Upper lobe of right lung (tissue), 1 donor: ENCODE measurements around the gene NOP53. TPM values are rescaled to one million over a fixed set of nuclear protein-coding genes. Genes with fewer than 3 reads are reported as not detected.
"Not testable (repeated sequence)": the region's sequence is repeated elsewhere in the genome, so short reads cannot be mapped to it uniquely, and the experiment has no call there.

Experiments used
- ATAC-seq: fragments of 200-7000 bp; cut with Tn5 transposase; one replicate; pipeline ENCODE4 v1.9.1; 2020; ENCODE audit warnings: mild to moderate bottlenecking, moderate library complexity
- DNase-seq: peaks from one replicate; pipeline ENCODE4 v3.0.0-alpha.2; 2020
- H3K27ac ChIP-seq: fragments of 200-600 bp; one replicate; pipeline ENCODE4 v1.8.0; 2022
- H3K27me3 ChIP-seq: fragments of 200-600 bp; one replicate; pipeline ENCODE4 v1.8.0; 2022; ENCODE audit warnings: mild to moderate bottlenecking
- H3K36me3 ChIP-seq: fragments of 200-600 bp; one replicate; pipeline ENCODE4 v1.8.0; 2022
- H3K4me1 ChIP-seq: fragments of 200-600 bp; one replicate; pipeline ENCODE4 v1.8.0; 2022
- H3K4me3 ChIP-seq: fragments of 200-600 bp; one replicate; pipeline ENCODE4 v1.8.0; 2022; ENCODE audit warnings: mild to moderate bottlenecking
- H3K9me3 ChIP-seq: fragments of 200-600 bp; one replicate; pipeline ENCODE4 v1.8.0; 2022
- intact Hi-C: fragments of 100-400 bp; cut with DNase I; formaldehyde crosslinking; loops from one replicate; pipeline ENCODE4 v1.11.0; 2022
- total RNA-seq: library from RNA; stranded (reverse); fragmentation: NEBNext Ultra II Directional; extraction: Animal tissue kit (Norgen Biotek cat#: 25700); gene quantifications from one replicate; pipeline ENCODE4 v1.2.1, GENCODE V29; 2021
- TF ChIP-seq, protein P1 (sequence below): fragments of 200-600 bp; IDR thresholded peaks from one replicate; pipeline ENCODE4 v1.8.0; 2022; ENCODE audit warnings: antibody characterized with exemption
- donor health status: DM: no; HTN: yes; CAD: no; lungs with severe emphysema.

NOP53 gene
- total RNA-seq, 1 donor from 2014 or later, result 260 TPM

DNA sequence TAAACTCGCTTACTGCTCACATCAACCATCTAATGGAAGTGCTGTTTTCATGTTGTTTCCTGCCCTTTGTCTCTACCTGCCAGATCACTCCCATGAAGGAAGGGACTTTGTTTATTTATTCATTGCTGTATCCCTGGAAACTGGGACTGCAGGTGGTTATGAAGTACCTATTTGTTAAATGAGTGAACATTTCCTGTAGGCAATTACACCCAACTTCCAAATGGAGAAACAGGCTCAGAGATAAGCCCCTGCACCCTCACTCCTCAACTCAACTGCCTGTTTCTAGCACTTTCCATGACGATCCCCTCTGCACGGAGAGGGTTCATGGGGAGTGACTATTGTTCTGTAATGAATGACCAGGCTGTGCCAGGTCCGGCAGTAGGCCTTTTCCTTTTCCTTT, 31.2 kb downstream of the NOP53 start:
- Histone ChIP-seq H3K27ac (no peak overlapping the region), H3K4me3 (no peak overlapping the region), H3K4me1 (peaks cover 21% of the 10 kb centered on the region), H3K9me3 (no peaks in the 10 kb centered on the region), H3K27me3 (no peaks in the 10 kb centered on the region), H3K36me3 (no peaks in the 10 kb centered on the region)
- ATAC-seq (no peak), DNase-seq (no peak)
- TF ChIP-seq, protein P1, sequence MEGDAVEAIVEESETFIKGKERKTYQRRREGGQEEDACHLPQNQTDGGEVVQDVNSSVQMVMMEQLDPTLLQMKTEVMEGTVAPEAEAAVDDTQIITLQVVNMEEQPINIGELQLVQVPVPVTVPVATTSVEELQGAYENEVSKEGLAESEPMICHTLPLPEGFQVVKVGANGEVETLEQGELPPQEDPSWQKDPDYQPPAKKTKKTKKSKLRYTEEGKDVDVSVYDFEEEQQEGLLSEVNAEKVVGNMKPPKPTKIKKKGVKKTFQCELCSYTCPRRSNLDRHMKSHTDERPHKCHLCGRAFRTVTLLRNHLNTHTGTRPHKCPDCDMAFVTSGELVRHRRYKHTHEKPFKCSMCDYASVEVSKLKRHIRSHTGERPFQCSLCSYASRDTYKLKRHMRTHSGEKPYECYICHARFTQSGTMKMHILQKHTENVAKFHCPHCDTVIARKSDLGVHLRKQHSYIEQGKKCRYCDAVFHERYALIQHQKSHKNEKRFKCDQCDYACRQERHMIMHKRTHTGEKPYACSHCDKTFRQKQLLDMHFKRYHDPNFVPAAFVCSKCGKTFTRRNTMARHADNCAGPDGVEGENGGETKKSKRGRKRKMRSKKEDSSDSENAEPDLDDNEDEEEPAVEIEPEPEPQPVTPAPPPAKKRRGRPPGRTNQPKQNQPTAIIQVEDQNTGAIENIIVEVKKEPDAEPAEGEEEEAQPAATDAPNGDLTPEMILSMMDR, result no peak
- intact Hi-C loops, result no loop called here

DNA sequence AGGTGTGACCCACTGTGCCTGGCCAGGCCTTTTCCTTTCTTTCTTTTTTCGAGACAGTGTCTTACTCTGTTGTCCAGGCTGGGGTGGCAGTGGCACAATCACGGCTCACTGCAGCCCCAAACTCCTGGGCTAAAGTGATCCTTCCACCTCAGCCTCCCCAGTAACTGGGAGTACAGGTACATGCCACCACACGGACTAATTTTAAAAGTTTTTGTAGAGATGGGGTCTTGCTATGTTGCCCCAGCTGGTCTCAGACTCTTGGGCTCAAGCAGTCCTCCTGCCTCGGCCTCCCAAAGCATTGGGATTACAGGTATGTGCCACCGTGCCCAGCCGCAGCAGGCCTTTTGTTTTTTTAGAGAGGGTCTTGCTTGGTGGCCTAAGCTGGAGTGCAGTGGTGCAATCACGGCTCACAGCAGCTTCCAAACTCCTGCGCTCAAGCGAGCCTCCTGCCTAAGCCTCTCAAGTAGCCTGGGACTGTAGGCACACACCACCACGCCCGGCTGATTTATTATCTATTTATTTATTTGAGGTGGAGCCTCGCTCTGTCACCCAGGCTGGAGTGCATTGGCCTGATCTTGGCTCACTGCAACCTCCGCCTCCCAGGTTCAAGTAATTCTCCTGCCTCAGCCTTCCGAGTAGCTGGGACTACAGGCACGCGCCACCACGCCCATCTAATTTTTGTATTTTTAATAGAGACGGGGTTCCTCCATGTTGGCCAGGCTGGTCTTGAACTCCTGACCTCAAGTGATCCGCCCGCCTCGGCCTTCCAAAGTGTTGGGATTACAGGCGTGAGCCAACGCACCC, 32.1 kb downstream of the NOP53 start:
- H3K27me3 ChIP-seq, H3K9me3 ChIP-seq, ATAC-seq, intact Hi-C loops, DNase-seq, H3K36me3 ChIP-seq: not testable (repeated sequence)
- Histone ChIP-seq H3K4me1 (peaks cover 29% of the 10 kb centered on the region), H3K4me3 (peak overlapping the region; percentile 87), H3K27ac (peak overlapping the region; percentile 100)

DNA sequence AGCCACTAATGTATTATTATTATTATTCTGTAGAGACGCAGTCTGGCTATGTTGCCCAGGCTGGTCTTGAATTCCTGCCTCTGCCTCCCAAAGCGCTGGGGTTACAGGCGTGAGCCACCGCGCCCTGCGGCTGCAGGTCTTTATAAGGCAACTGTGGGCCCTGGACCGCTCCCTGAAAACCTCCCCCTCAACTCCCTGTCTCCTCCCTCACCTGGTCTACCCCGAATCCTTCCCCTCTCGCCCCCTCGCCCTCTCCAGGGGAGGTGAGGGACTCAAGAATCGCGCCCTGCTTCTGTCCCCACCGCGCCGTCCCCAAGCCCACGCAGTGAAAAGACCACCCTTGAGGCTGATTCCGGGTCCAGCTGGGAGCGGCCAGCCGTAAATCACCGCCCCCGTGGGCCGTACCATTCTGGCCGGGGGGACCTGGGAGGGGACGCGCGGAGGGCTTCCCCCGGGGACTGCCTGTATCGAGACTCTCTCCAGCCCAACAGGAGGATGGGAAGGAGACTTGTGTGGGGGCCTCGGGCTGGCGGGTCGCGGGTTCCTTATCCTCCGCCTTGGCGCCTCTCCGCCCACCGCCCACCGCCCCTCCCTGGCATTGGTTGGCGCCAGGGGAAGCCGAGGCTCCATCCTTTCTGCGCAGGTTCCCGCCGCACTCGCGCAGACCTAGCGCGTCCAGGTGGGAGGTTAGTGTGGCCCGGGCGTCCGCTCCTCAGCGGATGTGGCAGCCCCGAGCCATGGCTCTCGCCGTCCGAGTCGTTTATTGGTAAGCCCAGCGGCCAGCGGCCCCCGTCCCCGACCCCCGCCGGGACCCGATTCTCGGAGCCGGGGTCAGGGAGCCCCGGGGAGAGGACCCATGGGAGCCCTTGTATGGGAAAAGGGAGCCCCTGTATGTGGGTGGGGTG, 33.0 kb downstream of the NOP53 start, which contains the start of gene SELENOW:
TSS of gene SELENOW (plus strand) at position 655 of the 905 bp plus-strand sequence. CDS start at position 738, 83 bp downstream.
- ATAC-seq (peak; percentile 93), DNase-seq (peak; percentile 90)
- intact Hi-C loops, result no loop called here
- H3K27me3 ChIP-seq, result no peaks in the 10 kb centered on the region
- TF ChIP-seq, protein P1, result no peak
- peaks cover 29% of the 10 kb centered on the region for H3K4me1 ChIP-seq
- H3K36me3 ChIP-seq, result peaks cover 13% of the 10 kb centered on the region
- H3K27ac ChIP-seq, result peak within 1 kb of the TSS; percentile 100
- H3K9me3 ChIP-seq, result no peaks in the 10 kb centered on the region
- peak within 1 kb of the TSS; percentile 87 for H3K4me3 ChIP-seq

DNA sequence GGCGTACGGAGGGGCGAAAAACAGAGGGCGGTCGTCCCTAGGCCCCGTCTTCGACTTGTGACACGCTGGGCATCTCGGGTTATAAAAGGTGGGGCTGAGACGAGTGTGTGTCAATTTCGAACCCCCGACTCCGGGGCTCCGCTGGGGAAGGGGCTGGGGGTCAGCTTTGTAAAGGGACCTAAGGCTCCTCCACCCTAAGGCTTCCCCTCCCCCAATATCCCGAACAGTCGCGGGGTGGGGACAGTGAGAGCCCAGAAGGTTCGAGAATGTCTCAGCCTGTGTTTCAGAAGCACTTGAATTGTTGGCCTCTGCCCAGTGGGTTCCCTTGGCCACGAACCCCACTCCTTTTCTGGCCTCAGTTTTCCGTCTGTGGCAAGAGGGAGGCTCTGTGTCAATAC, 33.6 kb downstream of the NOP53 start:
- DNase-seq (no peak), ATAC-seq (peak; percentile 46)
- TF ChIP-seq, protein P1, result no peak
- peaks cover 20% of the 10 kb centered on the region for H3K36me3 ChIP-seq
- no peaks in the 10 kb centered on the region for H3K9me3 ChIP-seq
- H3K4me3 ChIP-seq, result peak overlapping the region; percentile 87
- no peaks in the 10 kb centered on the region for H3K27me3 ChIP-seq
- H3K4me1 ChIP-seq, result peaks cover 29% of the 10 kb centered on the region
- peak overlapping the region; percentile 100 for H3K27ac ChIP-seq
- intact Hi-C loops, result no loop called here

DNA sequence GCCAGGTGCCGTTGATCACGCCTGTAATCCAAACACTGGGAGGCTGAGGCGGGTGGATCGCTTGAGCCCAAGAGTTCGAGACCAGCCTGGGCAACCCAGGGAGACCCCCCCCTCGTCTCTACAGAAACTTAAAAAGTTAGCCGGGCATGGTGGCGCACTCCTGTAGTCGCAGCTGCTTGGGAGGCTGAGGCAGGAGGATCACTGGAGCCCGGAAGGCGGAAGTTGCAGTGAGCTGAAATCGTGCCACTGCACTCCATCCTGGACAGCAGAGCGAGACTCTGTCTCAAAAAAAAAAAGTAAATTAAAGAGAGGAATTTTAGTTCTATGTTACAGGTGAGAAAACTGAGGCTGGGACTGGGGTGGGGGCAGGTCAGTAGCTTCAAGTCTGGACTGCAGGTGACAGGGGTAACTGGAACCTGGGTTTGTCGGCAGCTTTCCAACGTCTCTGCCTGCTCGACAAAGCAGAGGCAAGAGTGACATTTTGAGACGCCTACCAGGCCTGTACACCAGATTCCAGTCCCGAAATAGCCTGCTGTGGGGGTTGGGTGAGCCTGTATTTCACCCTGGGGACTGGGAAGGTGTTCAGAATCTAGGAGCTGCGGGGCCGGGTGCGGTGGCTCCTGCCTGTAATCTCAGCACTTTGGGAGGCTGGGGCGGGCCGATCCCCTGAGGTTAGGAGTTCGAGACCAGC, 34.3 kb downstream of the NOP53 start:
- Histone ChIP-seq H3K4me3 (peak overlapping the region; percentile 87), H3K4me1 (peaks cover 29% of the 10 kb centered on the region), H3K27ac (peak overlapping the region; percentile 100), H3K27me3 (no peaks in the 10 kb centered on the region), H3K36me3 (peaks cover 27% of the 10 kb centered on the region), H3K9me3 (no peaks in the 10 kb centered on the region)
- DNase-seq (no peak), ATAC-seq (peak; percentile 18)
- intact Hi-C loops, result no loop called here
- TF ChIP-seq, protein P1, result no peak
